GM21723 (cell line): ENCODE measurements around the gene EPC1.
"Not testable (repeated sequence)": the region's sequence is repeated elsewhere in the genome, so short reads cannot be mapped to it uniquely, and the experiment has no call there.

Experiments
- ATAC-seq: cut with Tn5 transposase; IDR thresholded peaks from one replicate; pipeline ENCODE4 v1.9.1; 2021; ENCODE audit warnings: mild to moderate bottlenecking, moderate library complexity; ENCODE audit not compliant: unreplicated experiment

EPC1 gene

GRCh38 chr10:32373031-32373430 lies 26.1 kb upstream of the EPC1 start:
- ATAC-seq = no peak

- ATAC-seq = no peak
Measured at GRCh38 chr10:32372000-32372875, 25.3 kb upstream of the EPC1 start.

GRCh38 chr10:32371101-32371500 lies 24.1 kb upstream of the EPC1 start:
- ATAC-seq = no peak

- peak; percentile 70 for ATAC-seq
Measured at GRCh38 chr10:32367793-32368453, 21.0 kb upstream of the EPC1 start.

- ATAC-seq = no peak
Measured at GRCh38 chr10:32366588-32366987, 19.6 kb upstream of the EPC1 start.

- ATAC-seq = no peak
Measured at GRCh38 chr10:32366111-32366510, 19.2 kb upstream of the EPC1 start.

- ATAC-seq = not testable (repeated sequence)
Measured at GRCh38 chr10:32365404-32365803, 18.4 kb upstream of the EPC1 start.

- no peak for ATAC-seq
Measured at GRCh38 chr10:32362571-32362970, 15.6 kb upstream of the EPC1 start.

- no peak for ATAC-seq
Measured at GRCh38 chr10:32360884-32361283, 13.9 kb upstream of the EPC1 start.

GRCh38 chr10:32360241-32360640 lies 13.3 kb upstream of the EPC1 start:
- no peak for ATAC-seq

GRCh38 chr10:32357056-32357735 lies 10.2 kb upstream of the EPC1 start:
- no peak for ATAC-seq

- not testable (repeated sequence) for ATAC-seq
Measured at GRCh38 chr10:32354690-32355089, 7.7 kb upstream of the EPC1 start.

GRCh38 chr10:32350811-32351350 lies 3.9 kb upstream of the EPC1 start:
- no peak for ATAC-seq

- no peak for ATAC-seq
Measured at GRCh38 chr10:32349968-32350738, 3.2 kb upstream of the EPC1 start.

GRCh38 chr10:32349199-32349585 lies 2.2 kb upstream of the EPC1 start:
- no peak for ATAC-seq

- ATAC-seq = no peak
Measured at GRCh38 chr10:32348297-32349198, 1.6 kb upstream of the EPC1 start.

GRCh38 chr10:32347363-32348022 lies 535 bp upstream of the EPC1 start:
- ATAC-seq = no peak

GRCh38 chr10:32346134-32346550 lies 816 bp downstream of the EPC1 start:
- ATAC-seq = peak; percentile 81

GRCh38 chr10:32341596-32341995 lies 5.4 kb downstream of the EPC1 start:
- ATAC-seq = no peak
